Sigmoid colon (tissue), 7 donors: ENCODE results near the gene SLC25A13. TPM values are rescaled to one million over a fixed set of nuclear protein-coding genes. Genes with fewer than 3 reads are reported as not detected.

Source experiments
- DNase-seq: peaks from one replicate; pipeline ENCODE4 v3.0.0-alpha.2; 2019
- H3K27ac ChIP-seq, 4 donors: fragments of 200-600 bp; sonication (generic); one replicate each; pipeline ENCODE4 v1.5.1; 2016 to 2019; ENCODE audit warnings: mild to moderate bottlenecking in 1 of 4
- H3K27me3 ChIP-seq, 3 donors: fragments of 200-600 bp; sonication (generic); one replicate each; pipeline ENCODE4 v1.5.1; 2019; ENCODE audit warnings: mild to moderate bottlenecking in 1 of 3
- H3K36me3 ChIP-seq, 4 donors: fragments of 200-600 bp; sonication (generic); one replicate each; pipeline ENCODE4 v1.5.1; 2016 to 2019
- H3K4me1 ChIP-seq, 4 donors: fragments of 200-600 bp; sonication (generic); one replicate each; pipeline ENCODE4 v1.5.1; 2017 to 2019
- H3K4me3 ChIP-seq, 4 donors: fragments of 200-600 bp; sonication (generic); one replicate each; pipeline ENCODE4 v1.5.1; 2017 to 2019; ENCODE audit warnings: mild to moderate bottlenecking in 2 of 4, moderate library complexity in 1 of 4
- H3K9me3 ChIP-seq, 4 donors: fragments of 200-600 bp in 3 of 4; sonication (generic) in 3 of 4; one replicate each; pipeline versions ENCODE4 v1.5.1 to v1.6.1; 2013 to 2019
- CTCF ChIP-seq, 4 experiments: fragments of 450-650 bp in 3 of 4; fragments of 200-600 bp in 1 of 4; IDR thresholded peaks; one replicate each; pipeline ENCODE4 v1.5.1; 2016 to 2019; ENCODE audit warnings: antibody characterized with exemption in 4 of 4, mild to moderate bottlenecking in 3 of 4, moderate library complexity in 2 of 4
- EP300 ChIP-seq, 4 donors: sonication (generic); formaldehyde crosslinking; IDR thresholded peaks; one replicate each; pipeline ENCODE4 v1.6.1; 2017; ENCODE audit warnings: antibody characterized with exemption in 4 of 4
- POLR2A ChIP-seq, 2 donors: fragments of 450-650 bp; IDR thresholded peaks; one replicate each; pipeline ENCODE4 v1.6.1; 2016; ENCODE audit warnings: antibody characterized with exemption in 2 of 2, mild to moderate bottlenecking in 2 of 2, moderate library complexity in 2 of 2
- POLR2AphosphoS5 ChIP-seq, 4 donors: sonication (generic); formaldehyde crosslinking; IDR thresholded peaks; one replicate each; pipeline ENCODE4 v1.6.1; 2017; ENCODE audit warnings: antibody characterized with exemption in 4 of 4
- WGBS, 2 donors: extraction: QIAGEN DNeasy Blood & Tissue Kit; methylation state at CpG; one replicate each; pipeline ENCODE4 v1.1.7; 2013; 5-methylcytosine and 5-hydroxymethylcytosine counted together
- intact Hi-C: fragments of 100-400 bp; cut with DNase I; formaldehyde crosslinking; loops from one replicate; pipeline ENCODE4 v1.15.1; 2023
- polyA plus RNA-seq, 3 donors: library from polyadenylated mRNA; stranded (reverse); fragments of 200-250 nt; gene quantifications; one replicate each; pipeline ENCODE4 v1.2.3, GENCODE V29; 2013
- total RNA-seq, 4 donors: library from RNA; depleted of rRNA; stranded (reverse); fragments of >200 nt; gene quantifications; one replicate each; pipeline ENCODE4 v1.1.0, GENCODE V29; 2016
- donor health status: healthy with polysubstance abuse.
- donor health status: Bipolar disorder and iron deficiency.
- donor health status: healthy.

SLC25A13 gene
- total and polyA plus RNA-seq, 7 donors: 10.7 to 33.0 (median 20.8) TPM

GRCh38 chr7:96314402-96315124, 7.3 kb downstream of the SLC25A13 start:
- no peaks in the 10 kb centered on the region for H3K9me3 ChIP-seq
- TF ChIP-seq EP300 (IDR thresholded peaks at IDR 0.05) (no peak), CTCF (IDR thresholded peaks at IDR 0.05) (no peak), POLR2AphosphoS5 (IDR thresholded peaks at IDR 0.05) (no peak), POLR2A (IDR thresholded peaks at IDR 0.05) (no peak)
- no peak overlapping the region for H3K27ac ChIP-seq
- no peak for DNase-seq
- H3K27me3 ChIP-seq: no peaks in the 10 kb centered on the region
- intact Hi-C loops: loop anchor here (10.0 kb wide), 1 partner anchor 390 kb away; the partner anchor contains the start of gene SEM1
- no peaks in the 10 kb centered on the region for H3K36me3 ChIP-seq
- no peak overlapping the region for H3K4me3 ChIP-seq
- H3K4me1 ChIP-seq: peaks cover 0 to 45% (median 35%) of the 10 kb centered on the region in 4 donors
- WGBS, 2 donors: 95% methylated on average over 4 of the region's 4 CpGs

- Histone ChIP-seq H3K9me3 (no peaks in the 10 kb centered on the region), H3K4me1 (peaks cover 0 to 44% (median 38%) of the 10 kb centered on the region in 4 donors), H3K4me3 (no peak overlapping the region), H3K36me3 (no peaks in the 10 kb centered on the region), H3K27me3 (no peaks in the 10 kb centered on the region), H3K27ac (no peak overlapping the region)
- no peak for DNase-seq
- intact Hi-C loops: loop anchor here (10.0 kb wide), 1 partner anchor 391 kb away; the partner anchor contains the start of gene SEM1
- TF ChIP-seq POLR2A (IDR thresholded peaks at IDR 0.05): no peak
- no peak for TF ChIP-seq POLR2AphosphoS5 (IDR thresholded peaks at IDR 0.05)
- TF ChIP-seq EP300 (IDR thresholded peaks at IDR 0.05): no peak
- no peak for TF ChIP-seq CTCF (IDR thresholded peaks at IDR 0.05)
- 91 to 93% methylated on average over 3 of the region's 3 CpGs for WGBS, 2 donors
These were observed 8.0 kb downstream of the SLC25A13 start for GRCh38 chr7:96313940-96314339.

- H3K4me3 ChIP-seq: no peak overlapping the region
- H3K36me3 ChIP-seq: no peaks in the 10 kb centered on the region
- H3K4me1 ChIP-seq: peaks cover 0 to 48% (median 39%) of the 10 kb centered on the region in 4 donors
- 96 to 97% methylated on average over 4 of the region's 4 CpGs for WGBS, 2 donors
- intact Hi-C loops: loop anchor here (10.0 kb wide), 1 partner anchor 392 kb away; the partner anchor contains the start of gene SEM1
- no peak for DNase-seq
- no peaks in the 10 kb centered on the region for H3K27me3 ChIP-seq
- no peaks in the 10 kb centered on the region for H3K9me3 ChIP-seq
- no peak for TF ChIP-seq EP300 (IDR thresholded peaks at IDR 0.05)
- no peak for TF ChIP-seq POLR2A (IDR thresholded peaks at IDR 0.05)
- no peak for TF ChIP-seq POLR2AphosphoS5 (IDR thresholded peaks at IDR 0.05)
- peak overlapping the region in 2 of 4 donors; percentile 28 to 40 for H3K27ac ChIP-seq
These were observed 9.4 kb downstream of the SLC25A13 start for GRCh38 chr7:96312502-96312901.

GRCh38 chr7:96311967-96312366, 9.9 kb downstream of the SLC25A13 start:
- no peaks in the 10 kb centered on the region for H3K36me3 ChIP-seq
- peak overlapping the region in 2 of 4 donors; percentile 28 to 40 for H3K27ac ChIP-seq
- no peak overlapping the region for H3K4me3 ChIP-seq
- intact Hi-C loops: loop anchor here (10.0 kb wide), 1 partner anchor 393 kb away; the partner anchor contains the start of gene SEM1
- 79 to 89% methylated on average over 2 of the region's 2 CpGs for WGBS, 2 donors
- no peaks in the 10 kb centered on the region for H3K27me3 ChIP-seq
- H3K4me1 ChIP-seq: peaks cover 0 to 48% (median 39%) of the 10 kb centered on the region in 4 donors
- no peaks in the 10 kb centered on the region for H3K9me3 ChIP-seq
- peak in 1 of 4 donors; percentile 44 for TF ChIP-seq POLR2AphosphoS5 (IDR thresholded peaks at IDR 0.05)
- TF ChIP-seq POLR2A (IDR thresholded peaks at IDR 0.05): no peak
- TF ChIP-seq CTCF (IDR thresholded peaks at IDR 0.05): no peak
- no peak for TF ChIP-seq EP300 (IDR thresholded peaks at IDR 0.05)
- DNase-seq: peak; percentile 84

GRCh38 chr7:96310110-96310509, 11.8 kb downstream of the SLC25A13 start:
- DNase-seq: no peak
- 84 to 87% methylated on average over 3 of the region's 3 CpGs for WGBS, 2 donors
- Histone ChIP-seq H3K4me1 (peaks cover 0 to 45% (median 41%) of the 10 kb centered on the region in 4 donors), H3K9me3 (no peaks in the 10 kb centered on the region), H3K27ac (peak overlapping the region in 2 of 4 donors; percentile 31 to 32), H3K36me3 (no peaks in the 10 kb centered on the region), H3K27me3 (no peaks in the 10 kb centered on the region), H3K4me3 (no peak overlapping the region)
- TF ChIP-seq POLR2AphosphoS5 (IDR thresholded peaks at IDR 0.05) (peak in 2 of 4 donors; percentile 37 to 44), POLR2A (IDR thresholded peaks at IDR 0.05) (no peak)
- intact Hi-C loops: loop anchor here (10.0 kb wide), 1 partner anchor 395 kb away; the partner anchor contains the start of gene SEM1
